Ovary (tissue), 9 donors: ENCODE measurements around the gene FSTL5. TPM values are rescaled to one million over a fixed set of nuclear protein-coding genes. Genes with fewer than 3 reads are reported as not detected.

Source experiments
- DNase-seq, 5 donors: peaks; one replicate each; pipeline ENCODE4 v3.0.0-alpha.2; 2019 to 2020
- H3K27ac ChIP-seq, 2 donors: fragments of 200-600 bp; one replicate each; pipeline versions ENCODE4 v1.5.1 to v1.8.0; 2019 to 2022
- H3K27me3 ChIP-seq: fragments of 200-600 bp; one replicate; pipeline ENCODE4 v1.8.0; 2022
- H3K36me3 ChIP-seq: fragments of 200-600 bp; sonication (generic); one replicate; pipeline ENCODE4 v1.5.1; 2019
- H3K4me1 ChIP-seq: one replicate; pipeline ENCODE4 v1.8.1; 2013; ENCODE audit warnings: mild to moderate bottlenecking, moderate library complexity; ENCODE audit not compliant: insufficient read depth
- H3K4me3 ChIP-seq: fragments of 200-600 bp; sonication (generic); one replicate; pipeline ENCODE4 v1.5.1; 2017
- H3K9me3 ChIP-seq, 2 donors: fragments of 200-600 bp in 1 of 2; sonication (generic) in 1 of 2; one replicate each; pipeline versions ENCODE4 v1.5.1 to v1.8.1; 2013 to 2019; ENCODE audit warnings: mild to moderate bottlenecking in 1 of 2, moderate library complexity in 1 of 2
- CTCF ChIP-seq, 3 donors: fragments of 450-650 bp in 2 of 3; fragments of 200-600 bp in 1 of 3; IDR thresholded peaks; one replicate each; pipeline versions ENCODE4 v1.5.1 to v1.8.0; 2016 to 2022; ENCODE audit warnings: antibody characterized with exemption in 3 of 3, mild to moderate bottlenecking in 1 of 3
- EP300 ChIP-seq: sonication (generic); formaldehyde crosslinking; IDR thresholded peaks from one replicate; pipeline ENCODE4 v1.6.1; 2017; ENCODE audit warnings: antibody characterized with exemption
- POLR2A ChIP-seq: fragments of 450-650 bp; IDR thresholded peaks from one replicate; pipeline ENCODE4 v1.6.1; 2017; ENCODE audit warnings: antibody characterized with exemption, mild to moderate bottlenecking, moderate library complexity
- WGBS, 3 donors: extraction: QIAGEN DNeasy Blood & Tissue Kit in 1 of 3; methylation state at CpG; one replicate each; pipeline versions ENCODE4 v1.1.5 to v1.1.7; 2013 to 2017; 5-methylcytosine and 5-hydroxymethylcytosine counted together
- intact Hi-C, 4 donors: fragments of 100-400 bp; cut with DNase I; formaldehyde crosslinking; loops; one replicate each; pipeline versions ENCODE4 v1.11.0 to v1.15.1; 2022 to 2023
- polyA plus RNA-seq, 2 donors: library from polyadenylated mRNA; stranded (reverse); fragments of 200-250 nt in 1 of 2; fragments of 350-450 nt in 1 of 2; fragmentation: Illumina TruSeq in 1 of 2; extraction: RNeasy Lipid Tissue Mini Kit (QIAGEN cat#74804) in 1 of 2; gene quantifications; one replicate each; pipeline ENCODE4 v1.2.3, GENCODE V29; 2013 to 2014
- total RNA-seq, 7 donors: library from RNA; depleted of rRNA in 2 of 7; stranded (reverse); fragments of >200 nt in 2 of 7; fragmentation: NEBNext Ultra II Directional in 3 of 7; extraction: Animal tissue kit (Norgen Biotek cat#: 25700) in 3 of 7; gene quantifications; one replicate each; pipeline versions ENCODE4 v1.1.0 to v1.2.4, GENCODE V29; 2016 to 2023
- donor health status: DM: no; HTN: no; CAD: no; lungs with moderate emphysema.
- donor health status: DM: no; HTN: no; CAD: no.
- donor health status: Bipolar disorder and iron deficiency.
- donor health status: DM: yes; HTN: yes; CAD: no.
- donor health status: DM: no; HTN: no; CAD: no.
- donor health status: DM: yes; HTN: yes; CAD: no.

The FSTL5 gene
- total and polyA plus RNA-seq, 9 donors: 0.05 TPM; not detected in 8

- 5 to 9% (median 6%) methylated on average over 8 of the region's 8 CpGs for WGBS, 3 donors
- no peak for DNase-seq
- Histone ChIP-seq H3K27ac (no peak overlapping the region), H3K4me1 (no peaks in the 10 kb centered on the region), H3K4me3 (no peak overlapping the region), H3K27me3 (no peaks in the 10 kb centered on the region), H3K9me3 (no peaks in the 10 kb centered on the region), H3K36me3 (no peaks in the 10 kb centered on the region)
- TF ChIP-seq POLR2A: no peak
- no peak for TF ChIP-seq CTCF (IDR thresholded peaks at IDR 0.05)
- no peak for TF ChIP-seq EP300
- intact Hi-C loops: no loop called here
These were observed 106.8 kb downstream of the FSTL5 start for GRCh38 chr4:162056990-162057389.

GRCh38 chr4:162046135-162046534 lies 117.7 kb downstream of the FSTL5 start:
- no peak for TF ChIP-seq POLR2A
- no peak for TF ChIP-seq EP300
- TF ChIP-seq CTCF (IDR thresholded peaks at IDR 0.05): no peak
- intact Hi-C loops: no loop called here
- Histone ChIP-seq H3K4me1 (no peaks in the 10 kb centered on the region), H3K4me3 (no peak overlapping the region), H3K36me3 (no peaks in the 10 kb centered on the region), H3K27ac (no peak overlapping the region), H3K27me3 (no peaks in the 10 kb centered on the region), H3K9me3 (no peaks in the 10 kb centered on the region)
- DNase-seq: no peak
- WGBS, 3 donors: 39 to 49% (median 40%) methylated on average over 4 of the region's 4 CpGs

- intact Hi-C loops: no loop called here
- 23 to 40% (median 31%) methylated on average over 3 of the region's 3 CpGs for WGBS, 3 donors
- Histone ChIP-seq H3K36me3 (no peaks in the 10 kb centered on the region), H3K27me3 (no peaks in the 10 kb centered on the region), H3K9me3 (no peaks in the 10 kb centered on the region), H3K4me3 (no peak overlapping the region), H3K27ac (no peak overlapping the region), H3K4me1 (no peaks in the 10 kb centered on the region)
- no peak for TF ChIP-seq EP300
- no peak for DNase-seq
These were observed 125.7 kb downstream of the FSTL5 start for GRCh38 chr4:162038112-162038511.

- WGBS, 3 donors: 50 to 69% (median 61%) methylated on average over 2 of the region's 2 CpGs
- Histone ChIP-seq H3K27me3 (no peaks in the 10 kb centered on the region), H3K9me3 (no peaks in the 10 kb centered on the region), H3K4me3 (no peak overlapping the region), H3K36me3 (no peaks in the 10 kb centered on the region), H3K4me1 (no peaks in the 10 kb centered on the region), H3K27ac (no peak overlapping the region)
- intact Hi-C loops: no loop called here
- DNase-seq: no peak
- no peak for TF ChIP-seq CTCF (IDR thresholded peaks at IDR 0.05)
- TF ChIP-seq EP300: no peak
- TF ChIP-seq POLR2A: no peak
These were observed 145.9 kb downstream of the FSTL5 start for GRCh38 chr4:162017863-162018262.

GRCh38 chr4:162016991-162017390 lies 146.8 kb downstream of the FSTL5 start:
- no peak overlapping the region for H3K4me3 ChIP-seq
- TF ChIP-seq EP300 (no peak), POLR2A (no peak), CTCF (IDR thresholded peaks at IDR 0.05) (no peak)
- H3K4me1 ChIP-seq: no peaks in the 10 kb centered on the region
- no peaks in the 10 kb centered on the region for H3K27me3 ChIP-seq
- intact Hi-C loops: no loop called here
- WGBS, 3 donors: 77 to 90% (median 85%) methylated on average over 2 of the region's 2 CpGs
- no peaks in the 10 kb centered on the region for H3K36me3 ChIP-seq
- no peak for DNase-seq
- no peak overlapping the region for H3K27ac ChIP-seq
- H3K9me3 ChIP-seq: no peaks in the 10 kb centered on the region
